IMR-90 (cell line): Measurements from ENCODE around the gene IGF2BP3. TPM values are rescaled to one million over a fixed set of nuclear protein-coding genes. Genes with fewer than 3 reads are reported as not detected.

Source experiments
- ATAC-seq: fragments of 200-7000 bp; cut with Tn5 transposase; 2 replicates; pipeline ENCODE4 v1.9.1; 2020; ENCODE audit warnings: low read depth, mild to moderate bottlenecking, moderate library complexity
- BruUV-seq: library from RNA; stranded (reverse); fragments of 400-500 nt; replicated peaks from 2 replicates; lab custom pipeline; 2021; lab: Mats Ljungman, UMichigan
- CTCF ChIA-PET: fragments of 300-600 bp; formaldehyde crosslinking; extraction: SDS; loops from one replicate; lab custom pipeline; 2021; ENCODE audit warnings: antibody characterized with exemption; lab: Yijun Ruan, JAX
- POLR2A ChIA-PET: fragments of 300-600 bp; sonication (Branson Sonifier 250); formaldehyde crosslinking; loops from one replicate; lab custom pipeline; 2022; ENCODE audit warnings: antibody characterized with exemption; ENCODE audit not compliant: unreplicated experiment; lab: Charles Lee
- DNase-seq: peaks from one replicate; pipeline ENCODE4 v3.0.0; 2013
- H2AFZ ChIP-seq: replicated peaks from 2 replicates; pipeline ENCODE3; 2013; ENCODE audit warnings: low read length, mild to moderate bottlenecking; ENCODE audit not compliant: poor library complexity
- H2AK5ac ChIP-seq: 2 replicates; pipeline ENCODE4 v1.6.1; 2013; ENCODE audit warnings: low read depth, low read length, inconsistent platforms
- H2AK9ac ChIP-seq: replicated peaks from 2 replicates; pipeline ENCODE3; 2013; ENCODE audit warnings: mild to moderate bottlenecking, low read depth, low read length, moderate library complexity; ENCODE audit not compliant: poor library complexity
- H2BK120ac ChIP-seq: 2 replicates; pipeline ENCODE4 v1.6.1; 2013; ENCODE audit warnings: low read depth, low read length, inconsistent platforms
- H2BK15ac ChIP-seq: 3 replicates; pipeline ENCODE4 v1.6.1; 2013; ENCODE audit warnings: low read depth, low read length, inconsistent platforms
- H2BK20ac ChIP-seq: 2 replicates; pipeline ENCODE4 v1.6.1; 2013; ENCODE audit warnings: low read depth, mild to moderate bottlenecking, inconsistent platforms, low read length, moderate library complexity
- H2BK5ac ChIP-seq: 2 replicates; pipeline ENCODE4 v1.6.1; 2013; ENCODE audit warnings: mild to moderate bottlenecking, low read depth, low read length, inconsistent platforms; ENCODE audit not compliant: poor library complexity, severe bottlenecking
- H3K14ac ChIP-seq: replicated peaks from 2 replicates; pipeline ENCODE4 v1.6.1; 2013; ENCODE audit warnings: low read depth, low read length, inconsistent platforms
- H3K18ac ChIP-seq: 2 replicates; pipeline ENCODE4 v1.6.1; 2013; ENCODE audit warnings: low read depth, low read length, control low read depth
- H3K23ac ChIP-seq: 2 replicates; pipeline ENCODE4 v1.6.1; 2013; ENCODE audit warnings: low read depth, low read length, inconsistent platforms
- H3K27ac ChIP-seq: 2 replicates; pipeline ENCODE4 v1.5.1; 2013; ENCODE audit warnings: mild to moderate bottlenecking, control low read depth, low read length; ENCODE audit not compliant: insufficient read depth
- H3K27me3 ChIP-seq: 2 replicates; pipeline ENCODE4 v1.6.1; 2013; ENCODE audit warnings: low read length; ENCODE audit not compliant: control insufficient read depth, insufficient read depth
- H3K36me3 ChIP-seq: 2 replicates; pipeline ENCODE4 v1.6.1; 2013; ENCODE audit warnings: low read length, mixed read lengths; ENCODE audit not compliant: control insufficient read depth, insufficient read depth
- H3K4ac ChIP-seq: 2 replicates; pipeline ENCODE4 v1.6.1; 2013; ENCODE audit warnings: low read depth, low read length, inconsistent platforms
- H3K4me1 ChIP-seq: 2 replicates; pipeline ENCODE4 v1.6.1; 2013; ENCODE audit warnings: low read length, mixed read lengths; ENCODE audit not compliant: control insufficient read depth, insufficient read depth
- H3K4me2 ChIP-seq: 2 replicates; pipeline ENCODE4 v1.6.1; 2013; ENCODE audit warnings: low read depth, mild to moderate bottlenecking, control low read depth, low read length, moderate library complexity
- H3K4me3 ChIP-seq: 2 replicates; pipeline ENCODE4 v1.5.1; 2013; ENCODE audit warnings: low read depth, mild to moderate bottlenecking, control low read depth, low read length, moderate library complexity; ENCODE audit not compliant: insufficient read depth
- H3K56ac ChIP-seq: 2 replicates; pipeline ENCODE4 v1.6.1; 2013; ENCODE audit warnings: low read length, inconsistent platforms; ENCODE audit not compliant: insufficient read depth; ENCODE audit errors: extremely low read depth
- H3K79me1 ChIP-seq, 2 experiments: 2 replicates each; pipeline ENCODE4 v1.6.1; 2013; ENCODE audit warnings: low read length in 2 of 2, inconsistent platforms in 1 of 2, low read depth in 1 of 2
- H3K9ac ChIP-seq: 2 replicates; pipeline ENCODE4 v1.6.1; 2013; ENCODE audit warnings: low read depth, low read length, control low read depth
- H3K9me1 ChIP-seq: 2 replicates; pipeline ENCODE4 v1.6.1; 2013; ENCODE audit warnings: low read length, inconsistent platforms; ENCODE audit not compliant: insufficient read depth
- H3K9me3 ChIP-seq: 2 replicates; pipeline ENCODE4 v1.6.1; 2013; ENCODE audit warnings: low read length; ENCODE audit not compliant: control insufficient read depth, insufficient read depth
- H4K20me1 ChIP-seq: 2 replicates; pipeline ENCODE4 v1.6.1; 2013; ENCODE audit warnings: low read length, inconsistent platforms; ENCODE audit not compliant: insufficient read depth
- H4K5ac ChIP-seq: 2 replicates; pipeline ENCODE4 v1.6.1; 2013; ENCODE audit warnings: mild to moderate bottlenecking, low read depth, low read length, control low read depth
- H4K8ac ChIP-seq, 2 experiments: 2 replicates each; pipeline ENCODE4 v1.6.1; 2013; ENCODE audit warnings: low read depth in 2 of 2, low read length in 2 of 2, control low read depth in 1 of 2, inconsistent platforms in 1 of 2
- H4K91ac ChIP-seq: 2 replicates; pipeline ENCODE4 v1.6.1; 2013; ENCODE audit warnings: low read depth, low read length, inconsistent platforms; ENCODE audit not compliant: insufficient read depth
- BHLHE40 ChIP-seq: fragments of 150-350 bp; IDR thresholded peaks from 2 replicates; pipeline ENCODE4 v1.6.1; 2016; ENCODE audit warnings: mild to moderate bottlenecking, low read depth, low read length
- ELK1 ChIP-seq: fragments of 150-350 bp; IDR thresholded peaks from 2 replicates; pipeline ENCODE4 v1.6.1; 2016; ENCODE audit warnings: low read depth, mild to moderate bottlenecking, low read length, moderate library complexity, borderline replicate concordance
- MXI1 ChIP-seq: IDR thresholded peaks from 2 replicates; pipeline ENCODE4 v1.6.1; 2012; ENCODE audit warnings: low read depth, mild to moderate bottlenecking, low read length, moderate library complexity, borderline replicate concordance
- POLR2A ChIP-seq: IDR thresholded peaks from 2 replicates; pipeline ENCODE4 v1.6.1; 2012; ENCODE audit warnings: mild to moderate bottlenecking, low read depth, low read length
- RAD21 ChIP-seq: IDR thresholded peaks from 2 replicates; pipeline ENCODE4 v1.6.1; 2012; ENCODE audit warnings: low read length, improper control_type of control experiment
- RCOR1 ChIP-seq: IDR thresholded peaks from 2 replicates; pipeline ENCODE4 v1.6.1; 2012; ENCODE audit warnings: mild to moderate bottlenecking, low read length, improper control_type of control experiment; ENCODE audit not compliant: insufficient replicate concordance
- RFX5 ChIP-seq: IDR thresholded peaks from 2 replicates; pipeline ENCODE4 v1.8.0; 2012; ENCODE audit warnings: low read depth, mild to moderate bottlenecking, low read length, moderate library complexity
- WGBS, 2 experiments: methylation state at CpG; one replicate each; pipeline versions ENCODE4 v1.1.5 to v1.1.7; 2013; ENCODE audit warnings: missing lambda C conversion rate in 2 of 2; ENCODE audit not compliant: insufficient read length in 1 of 2; ENCODE audit errors: extremely low coverage in 2 of 2; 5-methylcytosine and 5-hydroxymethylcytosine counted together
- dilution Hi-C: fragments of 300-500 bp; cut with HindIII; formaldehyde crosslinking; loops from one replicate; pipeline ENCODE4 v1.14.3; 2018; ENCODE audit warnings: low sequenced_read_pairs; ENCODE audit not compliant: unreplicated experiment
- in situ Hi-C: fragments of 300-500 bp; cut with MboI; formaldehyde crosslinking; loops from 3 replicates; pipeline ENCODE4 v1.14.3; 2019; ENCODE audit warnings: low sequenced_read_pairs, inconsistent platforms, mixed read lengths
- intact Hi-C: fragments of 100-400 bp; cut with micrococcal nuclease; formaldehyde crosslinking; loops from 2 replicates; pipeline ENCODE4 v1.10.0; 2022
- polyA plus RNA-seq, 3 experiments: library from polyadenylated mRNA; depleted of rRNA; stranded (reverse); fragments of >200 nt; gene quantifications; 2 replicates each; pipeline ENCODE4 v1.2.3, GENCODE V29; 2012; ENCODE audit warnings: low replicate concordance in 1 of 3
- total RNA-seq: library from RNA; depleted of rRNA; stranded (reverse); fragments of >200 nt; gene quantifications from 2 replicates; pipeline ENCODE4 v1.2.3, GENCODE V29; 2012

IGF2BP3 gene
- total and polyA plus RNA-seq, 2 of the 4 experiments (the other 2 are of a cell fraction) = 50.9 to 59.3 TPM

GRCh38 chr7:23434147-23434917 lies 36.0 kb downstream of the IGF2BP3 start:
- Histone ChIP-seq H3K4me2 (no peak overlapping the region), H2BK20ac (no peak overlapping the region), H3K27me3 (no peaks in the 10 kb centered on the region), H4K20me1 (peaks cover 41% of the 10 kb centered on the region), H3K18ac (no peak overlapping the region), H4K8ac (no peak overlapping the region), H3K9me1 (peaks cover 3% of the 10 kb centered on the region), H3K23ac (no peak overlapping the region), H2AK9ac (no peak overlapping the region), H3K9me3 (no peaks in the 10 kb centered on the region), H2AFZ (no peak overlapping the region), H2BK15ac (no peak overlapping the region), H4K91ac (no peak overlapping the region), H3K4ac (no peak overlapping the region), H2BK120ac (no peak overlapping the region), H2BK5ac (no peak overlapping the region), H3K36me3 (peaks cover 2% of the 10 kb centered on the region; the same call in 1 of the 2 replicates), H3K27ac (no peak overlapping the region), H3K9ac (no peak overlapping the region), H3K79me1 (peaks cover 14 to 57% of the 10 kb centered on the region in 2 experiments), H3K56ac (no peak overlapping the region), H3K4me3 (no peak overlapping the region), H3K14ac (no peak overlapping the region), H4K5ac (no peak overlapping the region), H3K4me1 (peaks cover 9% of the 10 kb centered on the region), H2AK5ac (no peak overlapping the region)
- intact Hi-C loops = no loop called here
- no peak for DNase-seq
- dilution Hi-C loops = no loop called here
- in situ Hi-C loops = no loop called here
- POLR2A ChIA-PET = no interaction called here
- no peak for TF ChIP-seq ELK1
- TF ChIP-seq MXI1 = no peak
- TF ChIP-seq RCOR1 = no peak
- no peak for TF ChIP-seq RFX5
- TF ChIP-seq RAD21 = no peak
- TF ChIP-seq POLR2A = no peak
- no peak for TF ChIP-seq BHLHE40
- CTCF ChIA-PET = interaction anchor here (1.5 kb wide), 1 partner anchor 10 kb away, joined by 4 read pairs; no protein-coding TSS in a partner anchor
- BruUV-seq = no TSS peak
- 100% methylated on average over 1 of the region's 5 CpGs; no CpG with 5 or more reads in 1 of the 2 experiments for WGBS, 2 experiments
- ATAC-seq = no peak
